ENCODE results near the gene CCDC40. TPM values are rescaled to one million over a fixed set of nuclear protein-coding genes. Genes with fewer than 3 reads are reported as not detected.

CCDC40 gene
- total and polyA plus RNA-seq, 12 donors: 2.1 to 15.7 (median 6.0) TPM

GRCh38 chr17:79991140-79991923 is 45.1 kb upstream of the CCDC40 start:
- no peaks in the 10 kb centered on the region for H3K27me3 ChIP-seq
- no peak overlapping the region for H3K27ac ChIP-seq
- WGBS, 4 donors: 29 to 58% (median 43%) methylated on average over 13 to 30 of the region's 30 CpGs
- peak; percentile 83 to 92 (median 89) for DNase-seq
- peaks cover 35 to 48% of the 10 kb centered on the region in 2 donors for H3K4me1 ChIP-seq (replicated peaks in 1 of 2)
- no peak for TF ChIP-seq POLR2A (IDR thresholded peaks at IDR 0.05)
- TF ChIP-seq, protein P1, sequence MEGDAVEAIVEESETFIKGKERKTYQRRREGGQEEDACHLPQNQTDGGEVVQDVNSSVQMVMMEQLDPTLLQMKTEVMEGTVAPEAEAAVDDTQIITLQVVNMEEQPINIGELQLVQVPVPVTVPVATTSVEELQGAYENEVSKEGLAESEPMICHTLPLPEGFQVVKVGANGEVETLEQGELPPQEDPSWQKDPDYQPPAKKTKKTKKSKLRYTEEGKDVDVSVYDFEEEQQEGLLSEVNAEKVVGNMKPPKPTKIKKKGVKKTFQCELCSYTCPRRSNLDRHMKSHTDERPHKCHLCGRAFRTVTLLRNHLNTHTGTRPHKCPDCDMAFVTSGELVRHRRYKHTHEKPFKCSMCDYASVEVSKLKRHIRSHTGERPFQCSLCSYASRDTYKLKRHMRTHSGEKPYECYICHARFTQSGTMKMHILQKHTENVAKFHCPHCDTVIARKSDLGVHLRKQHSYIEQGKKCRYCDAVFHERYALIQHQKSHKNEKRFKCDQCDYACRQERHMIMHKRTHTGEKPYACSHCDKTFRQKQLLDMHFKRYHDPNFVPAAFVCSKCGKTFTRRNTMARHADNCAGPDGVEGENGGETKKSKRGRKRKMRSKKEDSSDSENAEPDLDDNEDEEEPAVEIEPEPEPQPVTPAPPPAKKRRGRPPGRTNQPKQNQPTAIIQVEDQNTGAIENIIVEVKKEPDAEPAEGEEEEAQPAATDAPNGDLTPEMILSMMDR (IDR thresholded peaks at IDR 0.05): peak in 5 of 6 experiments; percentile 24 to 60 (median 50)
- intact Hi-C loops (cut with DNase I): loop anchor here in 1 of 2 donors (5.0 kb wide), 3 partner anchors 149 to 249 kb away; no protein-coding TSS in a partner anchor
- H3K9me3 ChIP-seq (replicated peaks in 1 of 3): no peaks in the 10 kb centered on the region
- H3K4me3 ChIP-seq: peak overlapping the region in 1 of 4 donors; percentile 39
- no peaks in the 10 kb centered on the region for H3K36me3 ChIP-seq (replicated peaks in 1 of 2)

DNA sequence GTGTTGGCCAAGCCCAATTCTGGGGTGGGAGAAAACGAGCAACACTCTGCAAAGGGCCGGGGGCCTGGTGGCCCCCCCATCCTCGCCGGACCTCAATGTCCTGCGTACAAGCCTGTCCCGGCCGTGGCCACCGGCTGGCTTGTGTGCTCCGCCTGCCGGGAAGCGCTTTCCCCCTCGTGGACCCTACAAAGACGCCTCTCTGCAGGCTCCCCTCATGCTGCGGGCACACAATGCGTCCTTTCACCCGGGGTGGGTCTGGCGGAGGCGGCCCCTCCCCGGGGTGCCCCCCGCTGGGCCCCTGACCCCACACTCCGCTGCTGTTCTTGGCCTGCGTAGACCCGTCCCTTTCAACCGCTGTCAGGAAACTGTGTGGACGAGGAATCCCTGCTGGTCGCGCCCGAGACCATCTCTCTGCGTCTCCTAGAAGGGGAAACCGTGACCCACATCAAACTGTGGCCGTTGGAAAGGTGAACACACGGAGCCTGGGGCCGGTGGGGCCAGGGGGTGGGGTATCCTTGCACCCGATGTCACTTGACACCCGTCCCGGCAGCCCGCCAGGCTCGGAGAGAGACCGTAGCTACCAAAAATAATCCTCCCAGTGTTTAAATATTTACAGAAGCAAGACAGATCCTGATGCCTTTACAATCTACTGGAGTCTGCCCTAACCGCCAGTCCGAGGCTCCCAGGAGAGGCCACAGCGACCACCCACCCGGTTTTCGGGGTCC is 44.4 kb upstream of the CCDC40 start:
- WGBS, 4 donors: 25 to 30% (median 29%) methylated on average over 15 to 44 of the region's 44 CpGs
- H3K9me3 ChIP-seq (replicated peaks in 1 of 3): no peaks in the 10 kb centered on the region
- TF ChIP-seq POLR2A (IDR thresholded peaks at IDR 0.05): no peak
- TF ChIP-seq, protein P1 (IDR thresholded peaks at IDR 0.05): no peak
- no peaks in the 10 kb centered on the region for H3K27me3 ChIP-seq
- no peaks in the 10 kb centered on the region for H3K36me3 ChIP-seq (replicated peaks in 1 of 2)
- peaks cover 29 to 41% of the 10 kb centered on the region in 2 donors for H3K4me1 ChIP-seq (replicated peaks in 1 of 2)
- H3K27ac ChIP-seq: no peak overlapping the region
- no peak for DNase-seq
- H3K4me3 ChIP-seq: peak overlapping the region in 1 of 4 donors; percentile 39
- intact Hi-C loops (cut with DNase I): loop anchor here in 1 of 2 donors (5.0 kb wide), 3 partner anchors 150 to 250 kb away; no protein-coding TSS in a partner anchor

GRCh38 chr17:79992649-79993389 is 43.6 kb upstream of the CCDC40 start:
- intact Hi-C loops (cut with DNase I): loop anchor here in 1 of 2 donors (5.0 kb wide), 3 partner anchors 151 to 251 kb away; no protein-coding TSS in a partner anchor
- Histone ChIP-seq H3K36me3 (replicated peaks in 1 of 2) (no peaks in the 10 kb centered on the region), H3K9me3 (replicated peaks in 1 of 3) (no peaks in the 10 kb centered on the region), H3K27ac (peak overlapping the region in 1 of 5 donors; percentile 27), H3K27me3 (no peaks in the 10 kb centered on the region), H3K4me3 (no peak overlapping the region), H3K4me1 (replicated peaks in 1 of 2) (peaks cover 21 to 33% of the 10 kb centered on the region in 2 donors)
- TF ChIP-seq, protein P1 (IDR thresholded peaks at IDR 0.05): no peak
- TF ChIP-seq POLR2A (IDR thresholded peaks at IDR 0.05): no peak
- DNase-seq: no peak
- 80 to 86% (median 83%) methylated on average over 8 to 10 of the region's 10 CpGs for WGBS, 4 donors

All from adrenal gland (tissue), 12 donors.